OCI-LY3 (cell line): ENCODE results near the gene IQSEC1.

ENCODE experiments used
- EZH2phosphoT487 ChIP-seq: fragments of 200-600 bp; shearing (Covaris generic); IDR thresholded peaks from 2 replicates; pipeline ENCODE4 v1.6.1; 2018; ENCODE audit warnings: antibody characterized with exemption, mixed run types, low read depth
- TF ChIP-seq, protein P1 (sequence below): fragments of 200-600, 300-600 bp; sonication (generic); IDR thresholded peaks from 2 replicates; pipeline ENCODE4 v1.5.1; 2014; ENCODE audit warnings: antibody characterized with exemption, low read length, low read depth

GRCh38 chr3:12935023-12935860, 138.0 kb downstream of the IQSEC1 start:
- TF ChIP-seq, protein P1, sequence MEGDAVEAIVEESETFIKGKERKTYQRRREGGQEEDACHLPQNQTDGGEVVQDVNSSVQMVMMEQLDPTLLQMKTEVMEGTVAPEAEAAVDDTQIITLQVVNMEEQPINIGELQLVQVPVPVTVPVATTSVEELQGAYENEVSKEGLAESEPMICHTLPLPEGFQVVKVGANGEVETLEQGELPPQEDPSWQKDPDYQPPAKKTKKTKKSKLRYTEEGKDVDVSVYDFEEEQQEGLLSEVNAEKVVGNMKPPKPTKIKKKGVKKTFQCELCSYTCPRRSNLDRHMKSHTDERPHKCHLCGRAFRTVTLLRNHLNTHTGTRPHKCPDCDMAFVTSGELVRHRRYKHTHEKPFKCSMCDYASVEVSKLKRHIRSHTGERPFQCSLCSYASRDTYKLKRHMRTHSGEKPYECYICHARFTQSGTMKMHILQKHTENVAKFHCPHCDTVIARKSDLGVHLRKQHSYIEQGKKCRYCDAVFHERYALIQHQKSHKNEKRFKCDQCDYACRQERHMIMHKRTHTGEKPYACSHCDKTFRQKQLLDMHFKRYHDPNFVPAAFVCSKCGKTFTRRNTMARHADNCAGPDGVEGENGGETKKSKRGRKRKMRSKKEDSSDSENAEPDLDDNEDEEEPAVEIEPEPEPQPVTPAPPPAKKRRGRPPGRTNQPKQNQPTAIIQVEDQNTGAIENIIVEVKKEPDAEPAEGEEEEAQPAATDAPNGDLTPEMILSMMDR: no peak
- no peak for TF ChIP-seq EZH2phosphoT487
